GM18858 (cell line): ENCODE results near the gene LAMA5.
A peak's percentile ranks its signal among the peaks of the same experiment; 100 is the strongest.

Source experiments
- ATAC-seq: cut with Tn5 transposase; IDR thresholded peaks from one replicate; pipeline ENCODE4 v1.9.1; 2021; ENCODE audit not compliant: unreplicated experiment

Gene LAMA5

DNA sequence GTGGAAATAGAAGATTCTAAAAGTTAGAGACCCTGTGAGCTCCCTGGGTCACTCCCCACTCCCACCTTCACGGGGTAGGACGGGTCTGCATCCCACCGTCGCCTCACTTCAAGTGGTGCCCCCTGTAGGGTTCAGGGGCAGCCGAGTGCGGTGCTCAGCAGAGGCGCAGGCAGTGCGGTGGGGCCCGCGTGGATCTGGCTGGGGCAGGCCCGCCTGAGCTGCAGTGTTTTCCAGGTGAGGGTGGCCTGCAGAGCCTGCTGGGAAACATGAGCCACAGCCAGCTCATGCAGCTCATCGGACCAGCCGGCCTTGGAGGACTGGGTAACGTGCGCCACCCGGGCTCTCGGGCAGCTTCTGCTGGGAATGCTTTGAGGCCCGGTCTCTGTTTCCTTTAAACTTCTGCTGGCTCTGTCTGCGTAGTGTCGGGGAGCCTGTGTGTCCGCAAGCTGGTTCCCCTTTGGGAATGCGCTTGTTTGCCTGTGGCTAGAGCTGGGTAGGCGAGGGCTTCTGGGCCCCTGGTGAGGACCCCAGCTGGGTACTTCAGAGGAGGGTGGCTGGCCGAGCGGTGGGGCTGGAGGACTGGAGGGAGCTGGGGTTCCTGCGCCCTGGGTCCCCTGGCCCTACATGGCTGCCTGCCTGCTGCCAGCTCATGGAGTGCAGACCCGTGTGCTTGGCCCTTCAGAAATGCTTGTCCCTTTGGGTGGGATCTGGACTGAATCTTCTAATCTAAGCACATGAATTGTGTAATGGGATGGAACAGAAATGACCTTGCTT is 60.5 kb downstream of the LAMA5 start:
- no peak for ATAC-seq

GRCh38 chr20:62305765-62306413 is 61.2 kb downstream of the LAMA5 start:
- no peak for ATAC-seq

DNA sequence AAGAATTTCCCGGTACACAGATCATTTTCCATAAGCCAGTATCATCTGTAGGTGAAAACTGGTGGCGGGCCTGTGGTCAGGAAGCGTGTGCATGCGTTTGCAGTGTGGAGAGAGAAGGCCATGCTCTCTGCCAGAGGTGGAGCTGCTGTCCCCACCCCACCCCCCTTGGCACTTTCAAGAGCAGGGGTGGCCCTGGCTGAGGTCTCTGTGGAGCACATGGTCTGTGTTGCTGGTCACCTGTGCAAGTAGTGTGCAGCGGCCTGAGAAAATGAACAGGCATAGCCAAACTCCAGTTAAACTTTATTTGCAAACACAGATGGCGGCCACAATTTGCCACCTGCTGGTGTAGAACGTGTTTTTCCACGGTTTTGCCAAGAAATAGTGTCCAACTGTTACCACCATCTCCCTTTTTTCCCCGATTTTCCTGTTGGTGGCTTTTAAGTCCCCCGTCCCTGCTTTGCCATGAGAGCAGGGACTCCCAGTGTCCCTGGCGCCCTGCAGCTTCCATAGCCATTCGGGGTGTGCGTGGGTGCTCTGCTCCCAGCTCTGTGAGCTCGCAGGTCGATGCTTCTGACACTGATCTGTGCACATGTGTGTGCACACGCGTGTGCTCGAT is 61.9 kb downstream of the LAMA5 start:
- ATAC-seq = no peak

DNA sequence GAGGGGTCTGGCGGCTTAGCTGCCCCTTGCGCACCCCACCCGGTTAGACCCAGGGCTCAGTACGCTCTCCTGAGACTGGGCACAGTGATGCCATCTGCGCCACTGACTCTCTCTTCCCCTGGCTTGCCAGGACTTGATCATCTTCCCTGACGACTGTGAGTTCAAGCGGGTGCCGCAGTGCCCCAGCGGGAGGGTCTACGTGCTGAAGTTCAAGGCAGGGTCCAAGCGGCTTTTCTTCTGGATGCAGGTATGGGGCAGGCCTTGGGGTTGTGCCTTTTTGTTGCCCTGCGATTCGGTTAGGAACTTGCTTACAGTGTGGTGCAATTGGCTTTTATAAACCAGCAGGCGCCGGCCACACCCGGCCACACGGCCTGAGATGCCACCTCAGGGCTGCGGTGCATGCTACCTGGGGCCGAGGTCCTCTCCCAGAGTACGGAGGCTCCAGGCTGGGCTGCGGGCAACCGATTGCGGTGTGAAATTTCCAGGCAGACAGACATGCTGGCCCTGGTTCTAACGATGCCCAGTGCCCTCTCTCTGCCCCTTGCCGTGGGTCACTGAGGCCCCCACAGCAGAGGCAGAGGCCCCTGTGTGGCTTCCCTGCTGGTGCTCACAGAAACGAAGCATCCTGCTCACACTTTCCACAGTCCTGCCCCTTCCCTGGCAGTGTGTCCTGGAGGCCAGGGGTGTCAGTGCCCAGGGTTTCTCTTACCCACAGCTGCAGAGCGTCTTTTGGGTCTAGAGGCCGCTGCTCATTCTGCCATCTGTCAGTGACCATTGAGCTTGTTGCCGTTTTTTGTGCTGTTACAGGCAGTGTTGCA is 62.6 kb downstream of the LAMA5 start:
- no peak for ATAC-seq

DNA sequence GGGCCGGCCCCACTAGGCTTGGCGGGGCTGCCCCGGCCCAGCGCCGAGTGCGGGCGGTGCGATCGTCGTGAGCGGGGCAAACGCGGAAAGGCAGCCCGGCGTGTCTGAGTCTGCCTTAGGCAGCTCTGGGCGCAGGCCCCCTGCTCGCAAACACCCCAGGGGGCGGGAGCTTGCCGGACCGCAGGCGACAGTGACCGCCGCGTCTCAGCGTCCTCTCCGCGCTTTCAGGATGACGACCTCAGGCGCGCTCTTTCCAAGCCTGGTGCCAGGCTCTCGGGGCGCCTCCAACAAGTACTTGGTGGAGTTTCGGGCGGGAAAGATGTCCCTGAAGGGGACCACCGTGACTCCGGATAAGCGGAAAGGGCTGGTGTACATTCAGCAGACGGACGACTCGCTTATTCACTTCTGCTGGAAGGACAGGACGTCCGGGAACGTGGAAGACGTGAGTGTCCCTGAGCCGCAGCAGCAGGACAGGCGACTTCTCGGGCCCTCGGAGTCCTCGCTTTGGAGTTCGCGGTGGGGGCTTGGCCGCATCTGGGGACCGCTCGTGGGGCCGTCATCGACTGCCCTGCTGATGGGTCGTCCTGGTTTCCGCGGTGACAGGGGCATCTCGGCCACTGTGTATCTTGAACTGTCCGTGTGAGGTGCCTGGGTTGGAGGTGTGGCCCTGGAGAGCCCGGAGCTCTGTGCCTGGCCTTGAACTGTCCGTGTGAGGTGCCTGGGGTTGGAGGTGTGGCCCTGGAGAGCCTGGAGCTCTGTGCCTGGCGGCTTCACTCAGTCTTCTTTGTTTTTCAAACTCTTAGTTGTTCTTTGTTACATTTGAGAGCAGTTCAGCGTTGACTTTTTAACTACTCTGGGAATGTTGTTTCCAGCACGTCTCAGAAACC is 63.5 kb downstream of the LAMA5 start:
- no peak for ATAC-seq

DNA sequence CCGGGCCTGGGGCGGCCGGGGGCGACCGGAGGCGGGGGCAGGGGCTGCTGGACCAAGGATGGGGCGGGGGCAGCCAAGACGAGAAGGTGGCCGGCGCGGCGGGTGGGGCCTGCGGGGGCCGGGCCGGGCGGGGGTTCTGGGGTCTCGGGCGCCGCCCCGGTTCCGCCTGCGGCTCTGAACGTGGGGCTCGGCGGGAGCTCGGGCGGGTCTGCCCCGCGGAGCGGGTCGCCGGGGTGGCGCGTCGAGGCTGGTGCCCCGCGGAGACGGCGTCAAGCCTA is 64.1 kb downstream of the LAMA5 start:
- ATAC-seq = no peak

DNA sequence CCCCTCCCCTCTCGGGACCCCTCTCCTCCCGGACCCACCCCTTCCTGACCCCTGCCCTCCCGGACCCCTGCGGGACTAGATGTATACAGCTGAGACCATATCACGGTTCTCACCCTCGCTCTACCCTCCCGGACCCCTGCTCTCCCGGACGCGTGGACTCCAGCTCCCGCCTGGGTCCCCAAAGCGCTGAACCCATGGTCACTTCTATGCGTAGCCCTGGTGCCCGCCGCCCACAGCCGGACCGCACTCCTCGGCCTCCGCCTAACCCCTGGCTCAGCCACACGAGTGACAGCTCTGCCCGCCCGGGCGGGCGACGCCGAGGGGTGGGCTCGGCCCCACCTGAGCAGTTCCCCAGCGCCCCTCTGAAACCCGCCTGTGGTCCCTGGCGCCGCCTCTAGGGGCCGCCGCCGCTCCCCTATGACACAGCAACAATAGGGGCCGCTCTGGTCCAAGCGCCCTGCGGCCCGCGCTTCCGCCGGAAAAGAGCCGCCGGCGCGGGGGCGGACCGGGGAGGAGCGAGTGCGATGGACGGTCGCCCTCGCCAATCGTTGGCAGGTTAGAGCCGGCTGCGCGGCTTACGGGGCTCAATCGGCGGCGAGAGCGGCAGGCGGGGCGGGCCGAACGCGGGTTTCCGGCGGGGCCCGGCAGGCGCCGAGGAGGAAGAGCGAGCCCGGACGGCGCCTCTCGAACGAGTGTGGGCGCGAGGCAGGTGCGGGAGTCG is 64.6 kb downstream of the LAMA5 start, which contains the start of gene ADRM1:
Gene ADRM1 (plus strand): TSS at position 657 of the 721 bp plus-strand sequence. CDS start 572 bp downstream, outside the sequence.
- peak; percentile 87 for ATAC-seq

DNA sequence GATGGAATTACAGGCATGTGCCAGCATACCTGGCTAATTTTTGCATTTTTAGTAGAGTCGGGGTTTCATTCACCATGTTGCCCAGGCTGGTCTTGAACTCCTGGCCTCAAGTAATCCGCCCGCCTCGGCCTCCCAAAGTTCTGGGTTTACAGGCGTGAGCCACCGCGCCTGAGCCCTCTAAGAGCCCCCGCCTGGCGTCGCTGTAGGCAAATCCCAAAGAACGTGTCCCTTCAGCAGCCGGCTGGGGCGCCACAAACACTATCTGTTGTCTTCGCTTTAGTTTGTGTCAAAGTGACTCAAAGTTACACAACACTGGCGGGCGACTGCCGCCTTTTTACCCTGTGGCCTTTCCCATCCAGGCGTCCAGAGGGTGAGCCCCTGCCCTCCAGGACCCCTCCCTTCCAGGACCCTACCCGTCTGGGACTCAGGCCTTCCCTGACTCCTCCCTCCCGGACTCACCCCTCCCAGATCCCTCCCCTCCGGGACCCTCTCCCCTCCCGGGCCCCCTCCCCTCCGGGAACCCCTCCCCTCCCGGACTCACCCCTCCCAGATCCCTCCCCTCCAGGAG is 65.3 kb downstream of the LAMA5 start:
- peak; percentile 27 for ATAC-seq

DNA sequence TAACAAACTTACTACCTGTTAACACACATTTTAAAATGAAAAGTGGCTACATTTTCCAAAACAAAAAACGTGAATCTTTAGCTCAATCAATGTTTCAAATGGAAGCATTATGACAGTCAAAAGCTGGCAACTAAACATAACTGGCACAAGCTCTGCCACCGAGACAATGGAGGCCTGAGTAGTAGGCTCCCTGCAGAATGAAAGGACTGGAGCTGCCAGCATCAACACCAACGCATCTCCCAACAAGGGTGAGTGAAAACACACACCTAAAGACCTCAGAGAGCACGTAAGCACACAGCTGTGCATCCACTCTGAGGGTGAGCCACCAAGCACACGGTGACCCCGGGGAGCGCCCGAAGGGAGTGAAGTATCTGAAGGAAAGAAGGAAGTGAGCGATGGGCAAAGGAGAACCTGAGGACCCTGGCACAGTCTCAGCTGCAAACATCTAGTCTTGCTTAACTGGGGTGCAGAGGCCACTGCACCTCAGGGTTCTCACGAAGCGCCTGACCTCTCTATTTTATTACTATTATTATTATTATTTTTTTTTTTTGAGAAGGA is 65.9 kb downstream of the LAMA5 start:
- no peak for ATAC-seq

DNA sequence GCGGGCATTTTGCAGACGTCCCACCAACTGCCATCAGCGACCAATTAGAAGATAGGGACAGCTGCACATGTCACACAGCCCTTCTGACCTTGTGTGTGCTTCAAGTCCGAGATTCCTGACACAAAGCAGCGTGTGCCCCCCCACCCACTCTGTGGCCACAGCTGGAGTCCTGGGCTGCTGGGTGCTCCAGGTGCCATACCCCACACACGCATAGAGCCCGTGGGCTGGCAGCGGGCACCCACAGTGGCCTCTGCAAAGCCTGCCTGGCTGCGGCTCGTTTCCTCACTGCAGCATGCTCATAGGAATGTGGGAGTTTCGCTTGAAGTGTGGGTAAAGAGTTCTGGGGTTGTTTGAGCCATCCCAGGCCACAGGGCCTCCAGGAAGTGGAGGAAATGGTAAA is 66.8 kb downstream of the LAMA5 start:
- ATAC-seq = no peak

- ATAC-seq = no peak
These were observed 67.4 kb downstream of the LAMA5 start for GRCh38 chr20:62299666-62300236.

DNA sequence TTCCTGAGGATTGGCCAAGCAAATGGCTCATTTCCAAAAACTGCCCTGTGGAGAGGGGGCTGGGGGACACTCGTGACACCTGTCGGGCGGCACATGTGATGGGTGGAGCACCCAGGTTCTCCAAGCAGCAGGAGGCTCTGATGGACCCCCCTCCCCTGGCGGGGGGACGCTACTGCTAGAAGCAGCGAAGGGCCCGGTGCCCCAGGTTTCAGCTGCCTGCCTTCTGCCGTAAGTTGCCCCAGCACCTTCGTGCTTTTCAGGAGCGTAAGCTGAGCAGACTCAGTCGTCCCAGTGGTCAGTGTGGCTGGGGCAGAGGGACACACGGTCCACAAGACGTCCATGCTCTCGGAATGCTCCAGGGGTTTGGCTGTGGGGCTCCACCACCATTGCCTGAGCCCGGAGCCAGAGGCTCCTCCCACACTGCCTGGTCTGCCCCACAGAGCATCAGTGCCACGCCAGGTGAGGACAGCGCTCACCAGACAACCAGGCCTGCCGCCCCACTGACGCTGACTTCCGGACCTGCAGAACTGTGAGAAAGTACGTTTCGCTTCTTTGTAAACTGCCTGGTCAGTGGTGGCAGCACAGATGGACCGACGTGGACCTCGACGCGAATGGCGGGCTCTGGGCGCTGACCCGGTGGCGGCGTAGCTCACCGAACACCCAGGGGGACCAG is 68.4 kb downstream of the LAMA5 start:
- no peak for ATAC-seq

DNA sequence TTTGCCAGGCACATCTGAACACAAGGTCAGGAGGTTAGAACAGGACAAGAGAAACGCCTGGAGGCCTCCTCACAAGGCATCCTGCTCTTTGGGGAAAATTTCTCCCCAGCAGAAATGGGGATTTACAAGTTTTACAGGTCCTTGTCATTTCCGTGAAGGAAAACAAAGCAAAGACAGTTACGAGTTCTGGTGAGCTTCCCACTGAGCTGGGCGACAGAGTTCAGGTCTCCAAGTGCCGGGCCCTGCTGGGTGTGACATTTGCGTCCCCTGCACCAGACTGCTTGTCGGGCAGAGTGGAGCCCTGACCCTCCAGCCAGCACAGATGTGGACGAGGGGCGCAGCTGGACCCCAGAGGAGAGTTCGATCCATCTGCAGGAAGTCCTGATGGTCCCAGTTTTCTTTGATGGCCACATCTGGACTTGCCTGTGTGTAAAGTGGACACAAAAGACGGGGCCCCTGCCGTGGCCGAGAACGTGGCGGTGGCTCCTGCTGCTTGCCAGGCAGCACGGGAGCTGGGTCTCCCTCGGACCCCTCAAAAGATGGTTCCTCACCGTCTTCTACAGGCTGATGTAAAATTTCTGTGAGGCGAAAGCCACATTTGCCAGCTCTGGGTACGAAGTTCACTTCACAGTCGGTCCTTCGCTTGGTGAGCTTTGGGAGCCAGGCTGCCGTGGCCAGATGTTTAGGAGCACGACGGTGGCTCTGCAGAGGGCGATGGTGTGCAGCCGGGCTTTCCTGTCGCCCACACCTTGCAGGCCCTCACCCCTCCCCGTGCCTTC is 69.5 kb downstream of the LAMA5 start:
- ATAC-seq = no peak

- no peak for ATAC-seq
These were observed 70.2 kb downstream of the LAMA5 start for GRCh38 chr20:62296724-62297448.

- ATAC-seq = no peak
These were observed 72.6 kb downstream of the LAMA5 start for GRCh38 chr20:62294516-62294915.

DNA sequence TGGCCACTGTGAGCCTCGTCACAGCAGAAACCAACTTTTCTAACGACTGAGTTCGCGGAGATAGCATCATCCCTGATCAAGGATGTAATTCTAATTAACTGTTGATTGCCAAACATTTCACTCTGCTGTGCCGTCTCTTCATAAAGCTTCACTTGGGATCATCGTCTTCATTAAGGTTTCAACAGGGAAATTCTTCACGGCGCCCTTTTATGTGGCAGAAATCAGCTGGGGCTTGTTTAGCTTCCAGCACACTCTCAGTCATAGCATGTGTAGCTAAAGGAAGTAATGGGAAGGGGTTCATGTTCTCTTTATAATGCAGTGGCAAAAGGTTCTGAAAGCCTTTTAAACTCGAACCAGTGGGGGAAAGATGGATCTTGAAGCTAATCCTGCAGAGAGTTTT is 73.2 kb downstream of the LAMA5 start:
- ATAC-seq = no peak
